Body of pancreas (tissue), 4 donors: ENCODE data around the gene KRT15. TPM values are rescaled to one million over a fixed set of nuclear protein-coding genes. Genes with fewer than 3 reads are reported as not detected.
A peak's percentile ranks its signal among the peaks of the same experiment; 100 is the strongest.

ENCODE experiments used
- ATAC-seq: fragments of 150-250 bp; one replicate; pipeline ENCODE4 v1.9.1; 2016
- DNase-seq, 4 donors: peaks; one replicate each; pipeline ENCODE4 v3.0.0-alpha.2; 2019
- H3K27ac ChIP-seq, 4 donors: fragments of 200-600 bp; sonication (generic); 1 replicate in 3 of 4; 2 replicates in 1 of 4; pipeline versions ENCODE4 v1.5.1 to v1.6.1; 2016 to 2019; ENCODE audit warnings: mild to moderate bottlenecking in 1 of 4, mixed read lengths in 1 of 4, moderate library complexity in 1 of 4
- H3K27me3 ChIP-seq, 2 donors: fragments of 200-600 bp; sonication (generic); one replicate each; pipeline ENCODE4 v1.6.0; 2016; ENCODE audit warnings: mild to moderate bottlenecking in 1 of 2
- H3K36me3 ChIP-seq, 2 donors: fragments of 200-600 bp; sonication (generic); replicated peaks in 1 of 2; 2 replicates each; pipeline ENCODE4 v1.5.1; 2016; ENCODE audit warnings: low read depth in 2 of 2; ENCODE audit not compliant: insufficient read depth in 1 of 2
- H3K4me1 ChIP-seq: fragments of 200-600 bp; sonication (generic); one replicate; pipeline ENCODE4 v1.6.0; 2016
- H3K4me3 ChIP-seq, 2 donors: fragments of 200-600 bp; sonication (generic); 1 replicate in 1 of 2; 2 replicates in 1 of 2; pipeline ENCODE4 v1.5.1; 2016 to 2019
- H3K9me3 ChIP-seq, 3 donors: fragments of 200-600 bp; sonication (generic); 1 replicate in 2 of 3; 2 replicates in 1 of 3; pipeline ENCODE4 v1.5.1; 2016
- POLR2A ChIP-seq, 3 donors: fragments of 450-650 bp; IDR thresholded peaks; one replicate each; pipeline ENCODE4 v1.6.1; 2016; ENCODE audit warnings: antibody characterized with exemption in 3 of 3, mild to moderate bottlenecking in 2 of 3
- WGBS, 2 donors: methylation state at CpG; one replicate each; pipeline ENCODE4 v1.1.5; 2017; 5-methylcytosine and 5-hydroxymethylcytosine counted together
- intact Hi-C: fragments of 100-400 bp; cut with DNase I; formaldehyde crosslinking; loops from one replicate; pipeline ENCODE4 v1.15.1; 2023
- total RNA-seq, 2 donors: library from RNA; depleted of rRNA; stranded (reverse); fragments of >200 nt; gene quantifications; one replicate each; pipeline ENCODE4 v1.1.0, GENCODE V29; 2016
- TF ChIP-seq, protein P1 (sequence below), 7 experiments: fragments of 450-650 bp in 4 of 7; fragments of 200-600 bp in 3 of 7; sonication (generic) in 3 of 7; IDR thresholded peaks; one replicate each; pipeline ENCODE4 v1.5.1; 2016 to 2019; ENCODE audit warnings: antibody characterized with exemption in 7 of 7

KRT15 gene
- total RNA-seq, 2 donors from 2014 or later = 0.52 TPM; not detected in 1

DNA sequence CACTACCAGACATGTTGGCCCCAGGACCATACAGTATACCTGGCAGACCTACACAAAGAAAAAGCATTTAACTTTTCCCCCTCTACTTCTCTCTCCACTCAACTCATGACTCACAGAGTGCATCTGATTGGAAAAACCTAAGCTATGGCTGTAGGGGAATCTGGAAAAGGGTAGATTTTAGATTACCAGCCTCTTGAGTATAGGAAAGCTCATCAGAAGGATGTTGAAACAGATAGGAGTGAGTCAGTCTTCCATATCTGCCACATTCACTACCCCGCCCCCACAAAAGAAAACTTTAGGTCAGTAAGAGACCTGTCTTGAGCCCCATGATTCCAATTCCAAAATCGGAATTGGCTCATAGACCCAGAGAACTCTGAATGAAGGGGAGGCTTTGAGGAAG is 40.9 kb upstream of the KRT15 start:
- Histone ChIP-seq H3K27ac (no peak overlapping the region), H3K9me3 (no peaks in the 10 kb centered on the region), H3K4me3 (no peak overlapping the region), H3K4me1 (no peaks in the 10 kb centered on the region), H3K27me3 (no peaks in the 10 kb centered on the region), H3K36me3 (no peaks in the 10 kb centered on the region)
- DNase-seq (no peak), ATAC-seq (no peak)
- no peak for TF ChIP-seq POLR2A (IDR thresholded peaks at IDR 0.05)
- TF ChIP-seq, protein P1, sequence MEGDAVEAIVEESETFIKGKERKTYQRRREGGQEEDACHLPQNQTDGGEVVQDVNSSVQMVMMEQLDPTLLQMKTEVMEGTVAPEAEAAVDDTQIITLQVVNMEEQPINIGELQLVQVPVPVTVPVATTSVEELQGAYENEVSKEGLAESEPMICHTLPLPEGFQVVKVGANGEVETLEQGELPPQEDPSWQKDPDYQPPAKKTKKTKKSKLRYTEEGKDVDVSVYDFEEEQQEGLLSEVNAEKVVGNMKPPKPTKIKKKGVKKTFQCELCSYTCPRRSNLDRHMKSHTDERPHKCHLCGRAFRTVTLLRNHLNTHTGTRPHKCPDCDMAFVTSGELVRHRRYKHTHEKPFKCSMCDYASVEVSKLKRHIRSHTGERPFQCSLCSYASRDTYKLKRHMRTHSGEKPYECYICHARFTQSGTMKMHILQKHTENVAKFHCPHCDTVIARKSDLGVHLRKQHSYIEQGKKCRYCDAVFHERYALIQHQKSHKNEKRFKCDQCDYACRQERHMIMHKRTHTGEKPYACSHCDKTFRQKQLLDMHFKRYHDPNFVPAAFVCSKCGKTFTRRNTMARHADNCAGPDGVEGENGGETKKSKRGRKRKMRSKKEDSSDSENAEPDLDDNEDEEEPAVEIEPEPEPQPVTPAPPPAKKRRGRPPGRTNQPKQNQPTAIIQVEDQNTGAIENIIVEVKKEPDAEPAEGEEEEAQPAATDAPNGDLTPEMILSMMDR (IDR thresholded peaks at IDR 0.05) = no peak
- intact Hi-C loops = no loop called here
- WGBS, 2 donors = 72 to 81% methylated on average over 2 of the region's 2 CpGs

DNA sequence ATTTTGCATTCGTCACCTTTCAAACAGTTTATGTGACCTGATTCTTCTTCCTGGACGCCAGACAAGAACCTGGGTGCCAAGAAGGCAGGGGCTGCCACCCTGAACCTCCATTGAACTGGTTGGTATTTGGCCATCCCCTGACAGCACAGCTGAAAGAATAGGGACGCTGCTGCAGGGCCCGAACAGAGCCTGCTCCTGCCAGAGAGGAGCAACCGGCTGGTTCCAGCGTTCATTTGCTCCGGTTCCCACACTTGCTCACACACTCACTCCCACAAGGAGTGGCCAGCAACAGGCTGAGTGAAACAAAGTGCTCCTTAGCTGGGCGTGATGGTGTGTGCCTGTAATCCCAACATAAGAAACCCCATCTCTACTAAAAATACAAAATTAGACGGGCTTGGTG is 38.2 kb upstream of the KRT15 start:
- intact Hi-C loops = no loop called here
- no peak for DNase-seq
- 60 to 75% methylated on average over 5 to 9 of the region's 9 CpGs for WGBS, 2 donors
- TF ChIP-seq, protein P1 (IDR thresholded peaks at IDR 0.05) = no peak
- TF ChIP-seq POLR2A (IDR thresholded peaks at IDR 0.05) = no peak
- no peak overlapping the region for H3K27ac ChIP-seq
- no peak overlapping the region for H3K4me3 ChIP-seq
- H3K27me3 ChIP-seq = no peaks in the 10 kb centered on the region
- H3K9me3 ChIP-seq = no peaks in the 10 kb centered on the region
- H3K36me3 ChIP-seq = no peaks in the 10 kb centered on the region
- no peak for ATAC-seq
- H3K4me1 ChIP-seq = no peaks in the 10 kb centered on the region

DNA sequence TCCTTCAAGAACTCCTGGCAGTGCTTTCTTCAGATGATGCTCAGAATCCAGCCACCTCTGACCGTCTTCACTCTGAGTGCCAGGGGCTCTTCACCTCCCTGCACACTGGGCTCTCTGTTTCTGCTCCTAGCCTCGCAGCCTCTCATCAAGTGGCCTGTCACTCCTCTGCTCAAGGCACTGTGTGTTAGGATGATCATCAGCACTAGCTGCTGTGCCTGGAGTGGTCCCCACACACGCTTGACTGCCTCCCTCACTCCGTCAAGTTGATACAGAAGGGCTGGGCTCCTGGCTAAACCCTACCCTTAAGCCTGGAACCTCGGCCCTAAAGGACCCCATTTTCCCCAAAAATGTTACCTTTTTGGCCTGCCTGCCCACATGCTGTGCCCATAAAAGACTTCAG is 37.6 kb upstream of the KRT15 start:
- TF ChIP-seq POLR2A (IDR thresholded peaks at IDR 0.05) = no peak
- TF ChIP-seq, protein P1 (IDR thresholded peaks at IDR 0.05) = no peak
- DNase-seq = no peak
- Histone ChIP-seq H3K27me3 (no peaks in the 10 kb centered on the region), H3K9me3 (no peaks in the 10 kb centered on the region), H3K27ac (no peak overlapping the region), H3K4me3 (no peak overlapping the region), H3K4me1 (no peaks in the 10 kb centered on the region), H3K36me3 (no peaks in the 10 kb centered on the region)
- no peak for ATAC-seq
- intact Hi-C loops = no loop called here
- WGBS, 2 donors = 53 to 80% methylated on average over 4 to 5 of the region's 5 CpGs

DNA sequence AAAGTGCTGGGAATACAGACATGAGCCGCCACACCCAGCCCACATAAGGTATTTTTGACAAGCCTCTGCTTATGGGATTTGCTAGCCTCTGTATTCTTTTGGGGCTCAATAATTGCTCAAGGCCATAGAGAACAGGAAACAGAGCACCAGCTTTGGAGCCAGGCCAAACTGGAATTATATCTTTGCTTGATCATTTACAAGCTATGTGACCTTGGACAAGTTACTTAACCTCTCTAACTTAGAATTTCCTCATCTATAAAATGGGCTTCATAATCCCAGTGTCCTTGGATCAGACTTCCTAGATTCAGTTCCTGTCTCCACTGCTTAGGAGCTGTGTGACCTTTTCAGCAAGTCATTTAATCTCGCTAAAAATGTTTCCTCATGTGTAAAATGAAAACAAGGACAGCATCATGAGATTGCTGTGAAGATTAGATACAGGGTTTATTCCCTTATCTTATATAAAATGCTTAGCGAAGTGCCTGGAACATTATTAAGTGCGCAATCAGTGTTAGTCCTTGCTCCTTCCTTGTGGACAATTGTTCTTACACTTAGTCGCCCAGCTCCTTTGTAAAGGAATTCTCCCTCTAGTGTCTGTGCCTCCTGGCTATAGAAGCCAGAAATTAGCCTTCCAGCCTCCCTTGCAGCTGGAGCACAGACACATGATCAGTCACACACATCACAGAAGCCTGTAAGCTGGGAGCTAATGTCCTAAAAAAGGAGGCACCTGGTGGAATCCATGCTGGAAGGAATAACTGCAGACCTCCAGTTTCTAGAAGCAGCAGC is 36.6 kb upstream of the KRT15 start:
- Histone ChIP-seq H3K27ac (no peak overlapping the region), H3K4me3 (no peak overlapping the region), H3K9me3 (no peaks in the 10 kb centered on the region), H3K36me3 (no peaks in the 10 kb centered on the region), H3K4me1 (no peaks in the 10 kb centered on the region), H3K27me3 (no peaks in the 10 kb centered on the region)
- TF ChIP-seq, protein P1 (IDR thresholded peaks at IDR 0.05) = no peak
- TF ChIP-seq POLR2A (IDR thresholded peaks at IDR 0.05) = no peak
- intact Hi-C loops = no loop called here
- no peak for ATAC-seq
- 66 to 69% methylated on average over 5 of the region's 5 CpGs for WGBS, 2 donors
- DNase-seq = peak in 1 of 4 donors; percentile 20
